Measurements from ENCODE around the gene PLPP1.
"Not testable (repeated sequence)": the region's sequence is repeated elsewhere in the genome, so short reads cannot be mapped to it uniquely, and the experiment has no call there.

DNA sequence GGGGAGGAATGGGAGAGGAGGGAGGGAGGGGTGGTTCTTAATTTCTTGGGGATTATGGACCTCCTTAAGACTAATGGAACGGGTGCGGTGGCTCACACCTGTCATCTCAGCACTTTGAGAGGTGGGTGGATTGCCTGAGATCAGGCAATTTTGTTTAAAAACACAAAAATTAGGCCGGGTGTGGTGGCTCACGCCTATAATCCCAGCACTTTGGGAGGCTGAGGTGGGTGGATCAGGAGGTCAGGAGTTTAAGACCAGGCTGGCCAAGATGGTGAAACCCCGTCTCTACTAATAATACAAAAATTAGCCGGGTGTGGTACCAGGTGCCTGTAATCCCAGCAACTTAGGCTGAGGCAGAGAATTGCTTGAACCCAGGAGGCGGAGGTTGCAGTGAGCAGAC lies 30.8 kb downstream of the PLPP1 start:
- TF ChIP-seq MYC (IDR thresholded peaks at IDR 0.05; ENCODE audit: borderline replicate concordance, low read length); SMC3 (IDR thresholded peaks at IDR 0.05); RCOR1 (IDR thresholded peaks at IDR 0.05; ENCODE audit: low read depth, low read length): not testable (repeated sequence)
- TF ChIP-seq, protein P1, sequence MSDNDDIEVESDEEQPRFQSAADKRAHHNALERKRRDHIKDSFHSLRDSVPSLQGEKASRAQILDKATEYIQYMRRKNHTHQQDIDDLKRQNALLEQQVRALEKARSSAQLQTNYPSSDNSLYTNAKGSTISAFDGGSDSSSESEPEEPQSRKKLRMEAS (IDR thresholded peaks at IDR 0.05) = not testable (repeated sequence)

All from A549 (cell line).